ENCODE measurements around the gene JMJD4.

Gene JMJD4

GRCh38 chr1:227734856-227735538, at the start of gene JMJD4, which contains the start of gene SNAP47:
JMJD4 (minus strand) TSS chr1:227735302; CDS start chr1:227735273, 29 bp downstream.
SNAP47 (plus strand) TSS chr1:227735435; CDS start chr1:227747737, 12,302 bp downstream.
- peak; percentile 98 for DNase-seq

GRCh38 chr1:227782226-227782625, 47.1 kb upstream of the JMJD4 start:
- DNase-seq, result no peak

DNA sequence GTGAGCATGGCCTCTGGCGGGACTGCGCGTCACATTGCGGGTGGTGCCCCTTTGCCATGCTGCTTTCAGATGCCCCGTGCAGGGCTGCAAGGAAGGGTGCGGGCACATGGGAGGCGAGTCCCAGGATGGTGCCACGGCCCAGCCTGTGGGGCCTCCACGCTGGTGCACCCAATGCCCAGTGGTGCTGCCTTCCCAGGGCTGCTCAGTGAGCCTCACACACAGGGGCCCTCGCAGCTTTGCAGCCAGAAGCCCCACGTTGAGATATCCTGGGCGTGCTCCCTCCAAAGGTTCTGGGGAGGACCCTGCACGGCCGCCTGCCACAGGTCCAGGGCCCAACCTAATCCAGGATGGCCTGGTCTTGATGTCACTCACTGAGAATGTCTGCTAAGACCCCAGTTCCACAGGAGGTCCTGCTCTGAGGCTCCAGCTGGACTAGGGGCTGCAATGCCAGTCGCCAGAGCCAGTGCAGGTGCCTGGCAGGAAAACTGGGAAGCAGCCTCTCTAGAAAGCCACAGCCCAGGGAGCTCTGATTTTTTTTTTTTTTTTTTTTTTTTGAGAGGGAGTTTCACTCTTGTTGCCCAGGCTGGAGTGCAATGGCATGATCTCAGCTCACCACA, 46.3 kb upstream of the JMJD4 start:
- DNase-seq, result no peak

DNA sequence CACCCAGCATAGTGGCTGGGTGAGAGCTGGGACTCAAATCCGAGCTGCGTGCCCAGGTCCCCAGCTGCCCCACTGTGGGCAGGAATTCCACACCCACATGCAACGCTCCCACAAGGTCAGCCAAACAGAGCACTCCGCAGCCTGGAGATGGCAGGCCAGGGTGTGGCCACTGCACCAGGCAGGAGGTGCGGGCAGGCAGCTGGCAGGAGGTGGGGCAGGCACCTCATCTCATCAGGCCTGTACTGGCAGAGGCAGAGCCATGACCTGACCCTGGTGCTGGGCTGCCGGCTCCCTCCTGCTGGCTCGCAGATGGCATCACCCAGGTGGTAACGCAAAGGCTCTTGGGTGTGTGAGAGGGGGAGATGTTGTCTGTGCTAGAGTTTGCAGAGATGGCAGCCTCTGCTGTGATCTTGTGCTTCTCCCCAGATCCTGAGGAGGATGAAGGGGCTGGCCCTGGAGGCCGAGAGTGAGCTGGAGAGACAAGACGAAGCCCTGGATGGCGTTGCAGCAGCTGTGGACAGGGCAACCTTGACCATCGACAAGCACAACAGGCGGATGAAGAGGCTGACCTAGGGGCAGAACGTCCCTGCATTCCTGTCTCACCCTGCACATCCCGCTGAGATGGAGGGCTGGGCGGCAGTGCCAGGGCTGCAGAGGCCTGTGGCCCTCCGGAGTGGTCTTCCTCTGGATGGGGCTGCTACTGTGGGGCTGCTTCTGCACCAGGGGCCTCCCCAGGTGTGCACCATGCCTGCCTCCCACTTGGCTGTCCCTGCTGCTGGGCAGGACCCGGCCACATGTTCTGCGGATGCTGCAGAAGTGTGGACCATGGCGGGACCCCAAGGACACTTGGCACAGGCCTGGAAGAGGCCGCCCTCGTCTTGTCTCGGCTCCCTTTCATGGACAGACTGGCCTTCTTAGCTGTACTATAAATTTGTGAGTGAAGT, 45.3 kb upstream of the JMJD4 start:
- no peak for DNase-seq

GRCh38 chr1:227779685-227780084, 44.6 kb upstream of the JMJD4 start:
- no peak for DNase-seq

GRCh38 chr1:227779021-227779441, 43.9 kb upstream of the JMJD4 start:
- DNase-seq, result no peak

DNA sequence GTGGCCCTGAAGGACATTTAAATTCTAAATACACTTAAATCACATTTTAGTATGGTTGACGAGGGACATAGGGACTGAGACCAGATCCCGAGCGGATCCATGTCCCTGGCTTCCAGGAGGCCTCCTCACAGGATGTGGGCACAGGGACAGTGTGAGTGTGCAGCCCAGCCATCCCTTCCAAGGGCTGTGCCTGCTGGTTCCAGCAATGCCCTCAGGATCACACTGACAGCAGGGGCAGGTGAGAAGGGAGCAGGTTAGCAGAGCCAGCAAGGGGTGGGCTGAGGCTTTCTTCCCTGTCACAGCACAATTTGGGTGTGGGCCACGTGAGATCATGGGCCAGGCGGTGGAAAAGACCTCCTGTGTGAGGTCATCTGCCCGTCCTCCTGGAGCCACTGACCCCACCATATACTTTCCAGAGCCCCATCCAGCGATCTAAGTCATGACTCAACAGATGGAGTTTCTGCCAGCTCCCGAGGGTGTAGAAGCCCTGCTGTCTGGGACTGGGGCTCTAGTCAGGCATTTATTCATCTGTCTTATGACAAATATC, 43.4 kb upstream of the JMJD4 start:
- DNase-seq, result no peak

DNA sequence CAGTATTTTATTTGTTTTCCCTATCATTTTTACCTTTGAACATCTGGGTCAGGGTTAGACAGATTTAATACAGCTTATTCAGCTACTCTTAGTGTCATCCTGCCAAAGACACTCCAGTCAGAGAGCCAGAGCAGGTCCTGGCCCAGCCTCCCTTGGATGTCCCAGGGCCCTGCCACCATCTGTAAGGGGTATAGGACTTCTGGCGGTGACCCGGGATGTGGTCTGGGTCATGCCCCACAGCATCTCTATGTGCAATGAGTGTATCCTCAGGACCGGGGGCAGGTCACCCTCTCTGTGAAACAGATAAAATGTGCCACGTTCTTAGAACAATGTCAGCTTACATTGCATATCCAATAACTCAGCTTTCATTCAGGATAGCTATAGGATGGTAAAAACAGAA, 42.5 kb upstream of the JMJD4 start:
- no peak for DNase-seq

DNA sequence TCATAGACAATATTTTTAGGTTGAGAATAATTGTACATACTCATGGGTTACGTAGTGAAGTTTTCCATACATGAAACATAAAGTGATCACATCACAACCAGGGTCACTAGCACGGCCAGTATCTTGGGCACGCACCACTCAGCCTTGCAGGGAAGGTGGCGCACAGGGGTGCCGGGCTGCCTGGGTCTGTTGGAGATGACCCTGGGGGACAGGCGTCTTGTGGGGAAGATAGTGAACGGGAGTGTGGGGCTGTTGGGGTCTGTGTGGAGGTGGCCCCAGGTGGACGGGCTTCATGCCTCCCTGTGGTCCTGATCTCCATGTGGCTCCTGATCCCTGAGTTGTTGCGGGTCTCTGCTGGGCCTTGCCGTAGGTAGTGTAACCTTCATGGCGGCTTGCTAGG, 42.1 kb upstream of the JMJD4 start:
- no peak for DNase-seq

DNA sequence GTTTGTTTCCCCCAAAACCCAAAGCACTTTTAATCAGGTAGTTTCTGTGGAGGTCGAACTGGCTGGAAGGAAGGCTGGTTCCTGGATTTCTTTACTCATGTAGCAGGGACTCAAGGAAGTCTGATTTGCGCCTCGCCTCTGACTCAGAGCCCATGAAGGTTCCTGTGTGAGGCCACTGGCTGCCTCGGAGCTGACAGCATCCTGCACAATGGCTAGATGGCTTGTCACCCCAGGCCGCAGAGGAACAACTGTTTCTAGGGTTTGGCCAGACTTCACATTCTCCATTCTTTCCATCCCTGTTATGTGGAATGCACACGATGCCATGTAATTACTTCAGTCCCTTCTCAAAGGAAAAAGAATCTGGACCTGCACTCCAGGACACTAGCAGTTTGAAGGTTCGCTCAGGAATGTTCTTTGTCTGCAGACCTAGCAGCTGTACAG, 41.2 kb upstream of the JMJD4 start:
- no peak for DNase-seq

DNA sequence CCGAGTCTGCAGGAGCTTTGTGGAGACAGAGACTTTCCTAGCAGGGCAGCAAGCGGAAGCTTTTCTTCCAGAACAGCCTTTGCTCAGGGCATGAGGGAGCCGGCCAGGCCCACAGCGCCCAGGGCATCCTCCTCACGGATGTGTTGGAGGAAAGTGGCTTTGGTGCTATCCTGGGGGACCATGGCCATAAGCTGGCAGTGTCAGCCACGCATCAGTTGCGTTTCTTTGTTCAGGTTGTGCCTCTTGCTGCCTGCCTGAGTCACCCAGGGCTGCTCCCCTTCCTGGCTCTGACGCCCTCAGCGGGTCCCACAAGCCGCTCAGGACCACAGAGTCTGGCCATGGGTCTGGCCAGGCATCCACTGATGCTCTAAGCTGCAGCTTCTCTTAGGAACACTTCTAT, 40.7 kb upstream of the JMJD4 start:
- DNase-seq, result no peak

DNA sequence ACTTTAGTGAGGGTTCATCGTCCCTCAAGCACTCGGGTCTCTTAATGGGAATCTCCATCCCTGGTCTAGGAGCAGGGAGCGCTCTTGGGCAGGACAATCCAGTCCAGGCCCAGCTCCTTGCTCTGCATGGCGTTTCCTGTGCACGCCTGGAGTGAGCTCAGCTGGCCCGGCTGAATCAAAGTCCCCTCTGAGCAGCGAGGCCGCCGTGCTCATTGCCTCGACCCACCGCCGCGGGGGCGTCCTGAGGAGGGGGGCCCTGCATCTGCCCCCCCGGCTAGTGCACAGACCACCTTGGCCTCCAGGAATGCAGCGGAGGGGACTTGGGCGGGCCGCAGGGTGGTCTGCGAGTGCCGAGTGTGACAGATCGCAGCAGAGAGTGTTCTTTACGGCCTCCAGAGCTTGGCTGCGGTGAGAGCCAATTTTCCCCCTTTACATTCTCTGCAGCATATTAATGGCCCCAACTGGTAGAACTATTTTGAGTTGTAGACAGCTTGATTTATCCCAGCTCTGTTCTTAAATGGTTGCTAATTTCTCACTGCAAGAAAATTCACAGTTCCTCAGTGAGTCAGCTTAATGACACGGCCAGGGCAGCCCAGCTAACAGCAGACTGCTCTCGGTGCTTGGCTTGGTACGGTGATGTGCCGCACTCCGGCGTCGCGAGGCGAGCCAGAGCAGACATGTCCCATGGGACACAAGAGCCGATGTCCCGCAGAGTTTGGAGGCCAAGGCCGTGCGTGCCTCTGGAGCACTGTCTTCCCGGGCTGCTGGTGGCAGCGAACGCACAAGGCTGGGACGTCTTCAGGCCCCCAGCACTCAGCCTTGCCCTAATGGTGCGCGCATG, 39.9 kb upstream of the JMJD4 start:
- no peak for DNase-seq

- DNase-seq, result no peak
These were observed 39.1 kb upstream of the JMJD4 start for GRCh38 chr1:227774051-227774731.

- DNase-seq, result no peak
These were observed 38.5 kb upstream of the JMJD4 start for GRCh38 chr1:227773558-227773957.

DNA sequence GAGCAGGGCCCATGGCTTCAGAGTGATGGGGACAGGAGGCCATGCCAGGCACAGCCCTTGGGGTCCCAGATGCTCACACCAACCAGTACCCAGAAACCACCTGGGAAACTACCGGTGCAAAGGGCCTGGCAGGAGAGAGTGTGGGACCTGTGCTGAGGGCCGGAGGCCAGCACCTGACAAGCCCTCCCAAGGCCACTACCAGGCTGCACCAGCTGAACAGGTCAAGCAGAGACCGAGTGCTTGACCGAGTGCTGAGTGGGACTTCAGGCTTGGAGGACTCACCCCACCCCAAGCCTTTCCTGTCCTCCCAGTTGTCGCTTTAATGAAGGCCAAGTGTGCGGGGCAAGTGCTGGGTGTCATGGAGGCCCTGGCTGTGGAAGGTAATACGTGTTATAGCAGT, 36.7 kb upstream of the JMJD4 start:
- DNase-seq, result no peak

DNA sequence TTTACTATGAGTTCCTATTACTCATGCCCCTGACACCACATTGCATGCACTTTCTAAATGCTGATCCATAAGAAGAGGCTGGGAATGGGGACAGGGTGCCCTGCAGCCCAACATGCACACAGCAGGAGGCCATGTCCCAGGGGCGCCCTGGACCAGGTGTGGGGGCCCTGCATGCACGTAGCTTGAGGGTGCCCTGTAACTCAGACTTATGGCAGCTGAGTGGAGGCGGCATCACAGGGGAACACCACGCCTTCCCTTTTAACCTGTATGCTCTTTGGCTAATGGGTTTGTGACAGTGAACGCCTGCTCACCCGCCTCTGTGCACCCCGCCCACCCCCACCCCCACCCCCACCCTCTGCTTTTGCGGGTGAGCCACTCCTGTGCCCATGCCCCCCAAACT, 36.2 kb upstream of the JMJD4 start:
- no peak for DNase-seq

DNA sequence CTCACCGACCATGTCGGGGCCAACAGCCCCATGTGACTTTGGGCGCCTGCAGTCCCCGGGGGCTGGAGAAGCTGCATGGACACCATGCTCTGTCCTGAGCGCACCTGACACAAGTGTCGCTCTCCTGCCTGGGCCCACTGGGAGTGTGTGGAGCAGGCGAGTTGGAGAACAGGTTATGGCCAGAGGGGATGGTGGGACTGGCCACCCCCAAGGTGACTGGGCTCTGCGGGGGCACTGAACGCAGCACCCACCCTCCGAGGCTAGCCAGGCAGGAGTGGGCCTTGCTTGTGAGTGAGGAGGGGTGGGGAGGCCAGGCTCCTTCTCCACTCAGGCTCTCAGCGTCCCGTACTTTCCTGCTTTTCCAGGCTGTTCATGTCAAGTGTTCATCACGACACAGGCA, 35.7 kb upstream of the JMJD4 start:
- no peak for DNase-seq

DNA sequence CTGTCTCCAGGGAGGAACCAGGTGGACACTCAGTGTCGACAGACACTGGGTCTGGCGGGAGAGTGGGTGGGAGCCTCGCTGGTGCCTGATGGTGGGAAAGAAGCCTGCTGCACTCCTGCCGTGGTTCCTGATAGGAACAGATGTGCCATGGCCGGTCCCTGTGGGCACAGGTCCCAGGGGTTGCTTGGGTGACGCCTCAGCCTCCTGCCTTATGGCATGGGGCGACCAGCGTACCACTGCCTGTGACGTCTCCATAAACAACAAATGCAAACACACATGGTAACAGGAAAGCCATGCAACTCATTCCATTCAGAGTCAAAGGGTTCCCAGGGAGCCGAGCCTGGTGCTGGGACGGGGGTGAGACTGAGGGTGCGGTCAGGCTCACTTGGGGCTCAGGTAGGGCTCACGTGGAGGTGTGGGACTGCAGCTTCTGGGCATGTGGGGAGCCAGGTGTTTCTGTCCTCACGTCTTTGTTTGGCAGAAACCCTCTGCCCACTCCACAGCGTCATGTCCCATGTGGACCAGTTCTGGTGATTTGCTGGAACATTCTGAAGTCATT, 34.9 kb upstream of the JMJD4 start:
- DNase-seq, result no peak

DNA sequence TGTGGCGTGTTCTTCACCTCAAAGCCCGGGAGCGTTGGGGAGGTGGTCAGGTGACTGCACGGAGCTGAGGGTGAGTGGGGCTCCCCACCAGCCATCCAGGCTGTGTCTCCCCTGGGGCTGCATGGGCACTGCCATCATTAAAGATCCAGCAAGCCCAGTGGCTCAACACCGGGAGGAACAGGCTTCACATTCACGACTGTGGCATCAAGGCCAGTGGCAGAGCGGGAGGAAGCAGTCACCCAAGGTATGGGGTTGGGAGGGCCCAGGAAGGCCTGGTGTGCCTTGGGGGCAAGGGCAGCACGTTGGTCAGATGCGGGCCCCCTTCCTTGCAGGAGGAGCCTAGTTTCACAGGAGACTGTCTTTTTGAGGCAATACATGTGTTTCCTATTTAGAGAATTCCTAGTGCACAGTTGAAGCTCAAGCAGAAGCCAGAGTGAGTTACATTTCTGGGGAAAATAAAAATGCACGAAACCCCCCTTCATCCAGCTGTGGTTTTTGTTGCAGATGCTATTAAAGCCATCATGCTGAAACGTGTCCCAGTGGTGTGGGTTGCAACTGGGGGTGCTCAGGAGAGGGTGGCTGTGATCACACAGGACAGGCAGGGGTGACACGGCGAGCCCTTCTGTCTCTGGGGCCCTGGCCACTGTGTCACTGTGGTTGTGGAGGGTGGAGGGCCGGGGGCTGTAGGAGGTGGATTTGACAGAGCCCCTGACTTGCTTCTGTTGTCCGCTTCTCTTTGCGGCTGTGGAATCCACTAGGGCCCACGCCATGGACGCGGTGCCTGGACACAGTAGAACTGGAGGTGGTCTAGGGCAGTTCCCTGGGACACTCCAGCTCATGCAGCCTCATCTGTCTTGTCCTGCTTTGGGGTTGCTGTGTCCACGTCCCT, 34.2 kb upstream of the JMJD4 start:
- DNase-seq, result no peak

GRCh38 chr1:227768640-227769039, 33.5 kb upstream of the JMJD4 start:
- DNase-seq, result no peak

Data from GOT3 (cell line).